Measurements from ENCODE around the gene NLRP6.
"Not testable (repeated sequence)": the region's sequence is repeated elsewhere in the genome, so short reads cannot be mapped to it uniquely, and the experiment has no call there.

NLRP6 gene

GRCh38 chr11:293852-294661 is 15.8 kb downstream of the NLRP6 start:
- no peak for DNase-seq (ENCODE audit: low spot score)

- DNase-seq (ENCODE audit: low spot score): no peak
These were observed 16.6 kb downstream of the NLRP6 start for GRCh38 chr11:294780-295179.

GRCh38 chr11:295351-296170 is 17.4 kb downstream of the NLRP6 start:
- DNase-seq (ENCODE audit: low spot score): no peak

GRCh38 chr11:296171-297050 is 18.2 kb downstream of the NLRP6 start:
- DNase-seq (ENCODE audit: low spot score): no peak

- DNase-seq (ENCODE audit: low spot score): no peak
These were observed 18.9 kb downstream of the NLRP6 start for GRCh38 chr11:297051-297585.

- no peak for DNase-seq (ENCODE audit: low spot score)
These were observed 19.6 kb downstream of the NLRP6 start for GRCh38 chr11:297586-298405.

- DNase-seq (ENCODE audit: low spot score): no peak
These were observed 20.3 kb downstream of the NLRP6 start for GRCh38 chr11:298406-299065.

GRCh38 chr11:299081-299891 is 21.1 kb downstream of the NLRP6 start, which contains the start of gene IFITM5:
Gene IFITM5 (minus strand): TSS chr11:299526. CDS start chr11:299490, 36 bp downstream.
- no peak for DNase-seq (ENCODE audit: low spot score)

- peak; percentile 47 for DNase-seq (ENCODE audit: low spot score)
These were observed 21.9 kb downstream of the NLRP6 start for GRCh38 chr11:299951-300735.

GRCh38 chr11:303363-303762 is 25.2 kb downstream of the NLRP6 start:
- no peak for DNase-seq (ENCODE audit: low spot score)

GRCh38 chr11:304061-304506 is 25.9 kb downstream of the NLRP6 start:
- DNase-seq (ENCODE audit: low spot score): no peak

- peak; percentile 74 for DNase-seq (ENCODE audit: low spot score)
These were observed 27.0 kb downstream of the NLRP6 start for GRCh38 chr11:304915-305843.

GRCh38 chr11:305844-306211 is 27.6 kb downstream of the NLRP6 start:
- DNase-seq (ENCODE audit: low spot score): no peak

GRCh38 chr11:306645-307371 is 28.6 kb downstream of the NLRP6 start:
- no peak for DNase-seq (ENCODE audit: low spot score)

GRCh38 chr11:307766-308708 is 29.8 kb downstream of the NLRP6 start, which contains the start of gene IFITM2:
Gene IFITM2 (plus strand): TSS chr11:307816. CDS start chr11:308193, 377 bp downstream.
- DNase-seq (ENCODE audit: low spot score): not testable (repeated sequence)

All from iPS-NIHi11 (cell line).